GDM1 (cell line): Measurements from ENCODE around the gene OR5M3.

Source experiments
- DNase-seq: peaks from one replicate; lab custom pipeline; 2025; lab: John Stamatoyannopoulos, UW

OR5M3 gene

GRCh38 chr11:56473252-56473651, at the start of gene OR5M3:
Gene OR5M3, minus strand, starts transcription at chr11:56473352. Its CDS starts 2,855 bp downstream, at chr11:56470497.
- DNase-seq, result no peak

DNA sequence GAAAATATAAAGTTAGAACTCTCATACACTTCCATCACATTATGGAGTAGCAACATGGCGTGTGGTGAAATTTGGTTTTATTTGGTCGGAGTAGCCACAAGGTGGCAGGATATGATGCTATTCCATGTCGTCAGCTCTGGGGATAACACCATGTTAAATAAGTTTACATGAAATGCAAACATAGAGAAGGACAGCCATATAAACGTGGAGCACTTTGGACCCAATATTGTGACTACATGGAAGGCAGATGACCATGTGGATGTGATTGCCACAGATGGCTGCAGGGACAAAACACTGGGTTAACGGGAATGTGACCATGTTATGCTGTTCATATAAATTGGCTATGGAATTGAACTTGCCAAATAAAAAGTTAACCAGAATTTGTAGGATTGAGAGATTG, 48.9 kb upstream of the OR5M3 start:
- no peak for DNase-seq

DNA sequence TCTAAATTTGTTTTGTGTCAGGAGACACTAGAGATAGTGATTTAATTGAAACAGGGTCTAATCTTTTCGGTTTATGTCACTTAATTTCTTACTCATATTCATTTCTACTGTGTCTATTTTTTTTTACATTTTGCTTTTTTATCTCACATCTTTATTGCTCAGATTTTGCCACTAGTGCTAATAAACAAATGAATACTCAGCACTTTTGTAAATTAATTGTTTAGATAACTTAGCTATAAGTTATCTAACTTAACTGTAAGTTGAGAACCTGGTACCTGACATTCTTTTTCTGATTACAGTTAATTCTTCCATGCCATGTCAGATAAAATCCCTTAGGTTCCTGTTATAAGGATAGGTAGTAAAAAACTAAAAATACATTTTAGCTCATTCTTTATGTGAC, 40.1 kb upstream of the OR5M3 start:
- no peak for DNase-seq

- DNase-seq, result no peak
These were observed 36.3 kb upstream of the OR5M3 start for GRCh38 chr11:56509439-56509838.

DNA sequence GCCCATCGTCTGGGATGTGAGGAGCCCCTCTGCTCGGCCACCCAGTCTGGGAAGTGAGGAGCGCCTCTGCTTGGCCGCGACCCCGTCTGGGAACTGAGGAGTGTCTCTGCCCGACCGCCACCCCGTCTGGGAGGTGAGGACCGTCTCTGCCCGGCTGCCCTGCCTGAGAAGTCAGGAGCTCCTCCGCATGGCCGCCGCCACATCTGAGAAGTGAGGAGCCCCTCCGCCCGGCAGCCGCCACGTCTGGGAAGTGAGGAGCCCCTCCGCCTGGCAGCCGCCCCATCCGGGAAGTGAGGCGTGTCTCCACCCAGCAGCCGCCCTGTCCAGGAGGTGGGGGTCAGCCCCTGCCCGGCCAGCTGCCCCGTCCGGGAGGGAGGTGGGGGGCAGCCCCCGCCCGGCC, 23.9 kb upstream of the OR5M3 start:
- no peak for DNase-seq

DNA sequence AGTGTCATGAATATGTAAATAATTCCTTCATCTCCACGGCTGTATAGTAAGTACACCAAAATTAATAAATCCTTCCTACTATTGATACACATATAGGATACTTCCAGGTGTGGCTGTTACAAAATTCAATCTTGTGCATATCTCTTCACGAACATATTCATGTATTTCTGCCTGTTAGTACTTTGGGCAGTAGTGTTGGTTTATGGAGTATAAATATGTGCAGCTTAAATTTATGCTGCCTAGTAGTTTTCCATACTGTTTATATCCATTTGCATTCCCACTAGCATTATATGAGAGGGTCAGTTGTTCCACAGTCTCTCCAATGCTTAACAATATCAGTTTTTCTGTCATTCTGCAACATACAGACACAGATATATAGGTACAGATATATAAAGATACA, 22.0 kb upstream of the OR5M3 start:
- no peak for DNase-seq

- DNase-seq, result no peak
These were observed 18.1 kb upstream of the OR5M3 start, which contains the start of gene OR5M8 for GRCh38 chr11:56491270-56491669. Gene OR5M8, minus strand, starts transcription at chr11:56491370. Its CDS starts 0 bp downstream, at chr11:56491370.

GRCh38 chr11:56486801-56487200, 13.6 kb upstream of the OR5M3 start:
- DNase-seq, result no peak

- no peak for DNase-seq
These were observed 1.6 kb upstream of the OR5M3 start for GRCh38 chr11:56474729-56475235.

GRCh38 chr11:56457076-56457475, 16.1 kb downstream of the OR5M3 start:
- no peak for DNase-seq

DNA sequence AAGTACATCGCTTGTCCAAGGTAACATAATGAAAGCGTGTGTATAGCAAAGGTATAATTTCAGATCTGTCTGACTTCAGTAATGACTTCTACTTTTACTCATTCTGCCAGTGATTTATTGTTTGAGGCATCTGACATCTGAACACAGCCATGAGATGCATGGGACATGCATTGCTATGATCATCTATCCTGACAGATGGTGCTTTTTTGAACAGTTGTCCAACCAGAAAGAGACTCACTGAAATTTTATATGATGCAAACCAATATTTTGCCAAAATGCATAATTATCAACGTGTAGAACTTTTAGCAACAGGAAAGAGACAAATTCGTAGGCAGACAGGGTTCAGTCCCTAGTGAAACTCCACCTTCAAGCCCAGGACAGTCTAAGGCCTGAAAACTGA, 19.6 kb downstream of the OR5M3 start:
- no peak for DNase-seq
